Fibroblast of pulmonary artery (primary cell): ENCODE results near the gene PLEKHA4.
"Not testable (repeated sequence)": the region's sequence is repeated elsewhere in the genome, so short reads cannot be mapped to it uniquely, and the experiment has no call there.

Source experiments
- DNase-seq: peaks from one replicate; pipeline ENCODE4 v3.0.0-alpha.2; 2010; ENCODE audit warnings: low read depth
- H3K4me3 ChIP-seq: replicated peaks from 2 replicates; pipeline ENCODE4 v1.5.1; 2011; ENCODE audit warnings: low read depth, mild to moderate bottlenecking, control low read depth, low read length, moderate library complexity
- TF ChIP-seq, protein P1 (sequence below): IDR thresholded peaks from 2 replicates; pipeline ENCODE4 v1.5.1; 2011; ENCODE audit warnings: mild to moderate bottlenecking, control low read depth, low read length, inconsistent platforms; ENCODE audit errors: missing control alignments

The PLEKHA4 gene

DNA sequence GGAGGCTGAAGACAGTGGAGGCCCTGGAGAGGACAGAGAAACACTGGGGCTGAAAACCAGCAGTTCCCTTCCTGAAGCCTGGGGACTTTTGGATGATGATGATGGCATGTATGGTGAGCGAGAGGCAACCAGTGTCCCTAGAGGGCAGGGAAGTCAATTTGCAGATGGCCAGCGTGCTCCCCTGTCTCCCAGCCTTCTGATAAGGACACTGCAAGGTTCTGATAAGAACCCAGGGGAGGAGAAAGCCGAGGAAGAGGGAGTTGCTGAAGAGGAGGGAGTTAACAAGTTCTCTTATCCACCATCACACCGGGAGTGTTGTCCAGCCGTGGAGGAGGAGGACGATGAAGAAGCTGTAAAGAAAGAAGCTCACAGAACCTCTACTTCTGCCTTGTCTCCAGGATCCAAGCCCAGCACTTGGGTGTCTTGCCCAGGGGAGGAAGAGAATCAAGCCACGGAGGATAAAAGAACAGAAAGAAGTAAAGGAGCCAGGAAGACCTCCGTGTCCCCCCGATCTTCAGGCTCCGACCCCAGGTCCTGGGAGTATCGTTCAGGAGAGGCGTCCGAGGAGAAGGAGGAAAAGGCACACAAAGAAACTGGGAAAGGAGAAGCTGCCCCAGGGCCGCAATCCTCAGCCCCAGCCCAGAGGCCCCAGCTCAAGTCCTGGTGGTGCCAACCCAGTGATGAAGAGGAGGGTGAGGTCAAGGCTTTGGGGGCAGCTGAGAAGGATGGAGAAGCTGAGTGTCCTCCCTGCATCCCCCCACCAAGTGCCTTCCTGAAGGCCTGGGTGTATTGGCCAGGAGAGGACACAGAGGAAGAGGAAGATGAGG is 5.3 kb upstream of the PLEKHA4 start:
- peak; percentile 45 for DNase-seq
- TF ChIP-seq, protein P1, sequence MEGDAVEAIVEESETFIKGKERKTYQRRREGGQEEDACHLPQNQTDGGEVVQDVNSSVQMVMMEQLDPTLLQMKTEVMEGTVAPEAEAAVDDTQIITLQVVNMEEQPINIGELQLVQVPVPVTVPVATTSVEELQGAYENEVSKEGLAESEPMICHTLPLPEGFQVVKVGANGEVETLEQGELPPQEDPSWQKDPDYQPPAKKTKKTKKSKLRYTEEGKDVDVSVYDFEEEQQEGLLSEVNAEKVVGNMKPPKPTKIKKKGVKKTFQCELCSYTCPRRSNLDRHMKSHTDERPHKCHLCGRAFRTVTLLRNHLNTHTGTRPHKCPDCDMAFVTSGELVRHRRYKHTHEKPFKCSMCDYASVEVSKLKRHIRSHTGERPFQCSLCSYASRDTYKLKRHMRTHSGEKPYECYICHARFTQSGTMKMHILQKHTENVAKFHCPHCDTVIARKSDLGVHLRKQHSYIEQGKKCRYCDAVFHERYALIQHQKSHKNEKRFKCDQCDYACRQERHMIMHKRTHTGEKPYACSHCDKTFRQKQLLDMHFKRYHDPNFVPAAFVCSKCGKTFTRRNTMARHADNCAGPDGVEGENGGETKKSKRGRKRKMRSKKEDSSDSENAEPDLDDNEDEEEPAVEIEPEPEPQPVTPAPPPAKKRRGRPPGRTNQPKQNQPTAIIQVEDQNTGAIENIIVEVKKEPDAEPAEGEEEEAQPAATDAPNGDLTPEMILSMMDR: no peak
- H3K4me3 ChIP-seq: peak overlapping the region; percentile 92

GRCh38 chr19:48872884-48873475 is 4.6 kb upstream of the PLEKHA4 start:
- H3K4me3 ChIP-seq: peak overlapping the region; percentile 92
- peak; percentile 97 for DNase-seq
- TF ChIP-seq, protein P1: no peak

DNA sequence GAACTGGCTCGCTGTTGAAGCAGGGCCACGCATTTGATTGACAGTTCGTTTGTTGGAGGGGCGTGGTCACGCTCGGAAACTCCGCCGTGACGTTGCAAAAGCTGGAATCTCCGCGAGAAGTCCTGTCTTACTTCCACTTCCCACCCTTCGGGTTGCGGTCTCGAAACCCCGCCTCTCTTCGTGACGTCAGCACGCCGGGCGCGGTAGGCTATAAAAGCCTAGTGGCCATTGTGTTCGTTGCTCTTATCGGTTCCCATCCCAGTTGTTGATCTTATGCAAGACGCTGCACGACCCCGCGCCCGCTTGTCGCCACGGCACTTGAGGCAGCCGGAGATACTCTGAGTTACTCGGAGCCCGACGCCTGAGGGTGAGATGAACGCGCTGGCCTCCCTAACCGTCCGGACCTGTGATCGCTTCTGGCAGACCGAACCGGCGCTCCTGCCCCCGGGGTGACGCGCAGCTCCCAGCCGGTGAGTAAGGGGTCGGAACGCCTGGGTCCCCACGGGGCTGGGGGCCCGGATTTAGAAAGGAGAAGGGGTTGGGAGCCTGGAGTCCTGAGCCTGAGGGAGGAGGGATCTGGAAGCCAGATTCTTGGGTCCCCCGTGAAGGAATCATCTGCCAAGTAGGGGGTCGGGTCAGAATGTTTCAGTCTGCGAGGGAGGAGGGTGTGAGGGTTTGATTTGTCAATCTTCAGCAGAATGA is 3.9 kb upstream of the PLEKHA4 start, which contains the start of gene PPP1R15A:
TSS of gene PPP1R15A (plus strand) at position 240 of the 702 bp plus-strand sequence. CDS start 813 bp downstream, outside the sequence.
- peak; percentile 99 for DNase-seq
- peak within 1 kb of the TSS; percentile 92 for H3K4me3 ChIP-seq
- TF ChIP-seq, protein P1: no peak

GRCh38 chr19:48871471-48872181 is 3.2 kb upstream of the PLEKHA4 start:
- not testable (repeated sequence) for H3K4me3 ChIP-seq, DNase-seq

- no peak overlapping the region for H3K4me3 ChIP-seq
- no peak for DNase-seq
- TF ChIP-seq, protein P1: no peak
These were observed 1.6 kb upstream of the PLEKHA4 start for GRCh38 chr19:48870048-48870447.

DNA sequence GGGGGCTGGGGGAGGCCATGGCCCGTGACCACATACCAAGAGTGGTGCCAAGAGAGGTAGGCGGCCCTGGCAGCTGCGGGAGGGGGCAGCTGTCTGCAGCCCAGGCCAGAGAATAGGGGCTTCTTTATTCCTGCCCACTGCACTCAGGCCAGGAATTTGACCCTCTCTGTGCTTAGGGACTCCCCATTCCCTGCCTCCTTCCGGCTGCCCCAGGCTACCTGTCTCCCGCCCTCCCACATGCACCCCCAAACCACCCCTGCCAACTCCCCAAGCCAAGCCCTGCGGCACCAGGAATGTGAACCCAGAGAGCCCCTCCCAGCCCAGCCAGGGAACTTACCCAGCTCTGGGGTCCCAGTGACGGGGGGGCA is 687 bp downstream of the PLEKHA4 start:
- peak overlapping the region; percentile 61 for H3K4me3 ChIP-seq
- TF ChIP-seq, protein P1: no peak
- DNase-seq: no peak
